ENCODE data around the gene DEPP1. TPM values are rescaled to one million over a fixed set of nuclear protein-coding genes. Genes with fewer than 3 reads are reported as not detected.

DEPP1 gene
- total and polyA plus RNA-seq, 2 of the 13 experiments (the other 11 are each of a cell fraction or from before 2014, with no cell fraction given), result 14.8 to 270 TPM

DNA sequence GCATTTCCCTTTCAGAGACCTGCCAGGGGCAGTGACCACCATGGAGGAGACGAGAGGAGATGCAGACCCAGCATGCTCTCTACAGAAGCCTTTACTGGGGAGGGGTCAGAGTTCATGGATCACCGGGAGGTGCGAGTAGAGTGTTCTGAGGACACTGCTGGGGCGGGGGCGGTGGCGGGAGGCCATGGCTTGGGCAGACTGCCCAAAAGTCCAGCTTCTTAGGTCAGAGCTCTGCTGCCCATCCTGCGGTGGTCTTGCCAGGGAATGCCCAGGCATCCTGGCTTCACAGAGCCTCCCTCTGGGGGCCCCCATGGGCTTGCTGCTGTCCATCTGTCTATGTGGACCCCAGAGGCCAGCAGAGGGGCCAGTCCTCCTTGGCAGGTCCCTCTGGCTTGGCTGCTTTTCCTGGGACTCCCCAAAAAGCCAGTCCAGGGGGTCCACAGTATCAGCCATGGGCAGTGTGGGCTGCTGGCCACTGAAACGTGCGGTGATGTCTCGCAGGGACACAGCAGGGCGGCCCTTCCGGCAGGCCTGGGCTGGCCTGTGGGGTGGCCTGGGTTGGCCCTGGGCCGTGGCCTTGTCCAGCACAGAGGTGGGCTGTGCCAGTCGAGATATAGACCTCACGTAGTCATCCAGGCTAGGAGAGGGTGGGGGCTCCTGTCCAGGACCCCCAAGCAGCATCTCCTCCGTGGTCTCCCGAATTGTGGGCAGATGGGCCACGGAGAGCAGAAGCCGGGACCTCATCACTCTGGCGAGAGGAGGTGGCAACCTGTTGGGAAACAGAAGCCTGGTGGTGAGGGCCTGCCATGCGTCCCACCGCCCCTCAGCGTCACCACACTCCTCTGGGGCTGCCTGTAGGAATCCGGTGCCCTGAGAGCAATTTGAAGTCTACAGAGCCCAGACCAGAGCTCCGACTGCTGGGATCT, 1.1 kb downstream of the DEPP1 start (continued):
- TF ChIP-seq, protein P1, sequence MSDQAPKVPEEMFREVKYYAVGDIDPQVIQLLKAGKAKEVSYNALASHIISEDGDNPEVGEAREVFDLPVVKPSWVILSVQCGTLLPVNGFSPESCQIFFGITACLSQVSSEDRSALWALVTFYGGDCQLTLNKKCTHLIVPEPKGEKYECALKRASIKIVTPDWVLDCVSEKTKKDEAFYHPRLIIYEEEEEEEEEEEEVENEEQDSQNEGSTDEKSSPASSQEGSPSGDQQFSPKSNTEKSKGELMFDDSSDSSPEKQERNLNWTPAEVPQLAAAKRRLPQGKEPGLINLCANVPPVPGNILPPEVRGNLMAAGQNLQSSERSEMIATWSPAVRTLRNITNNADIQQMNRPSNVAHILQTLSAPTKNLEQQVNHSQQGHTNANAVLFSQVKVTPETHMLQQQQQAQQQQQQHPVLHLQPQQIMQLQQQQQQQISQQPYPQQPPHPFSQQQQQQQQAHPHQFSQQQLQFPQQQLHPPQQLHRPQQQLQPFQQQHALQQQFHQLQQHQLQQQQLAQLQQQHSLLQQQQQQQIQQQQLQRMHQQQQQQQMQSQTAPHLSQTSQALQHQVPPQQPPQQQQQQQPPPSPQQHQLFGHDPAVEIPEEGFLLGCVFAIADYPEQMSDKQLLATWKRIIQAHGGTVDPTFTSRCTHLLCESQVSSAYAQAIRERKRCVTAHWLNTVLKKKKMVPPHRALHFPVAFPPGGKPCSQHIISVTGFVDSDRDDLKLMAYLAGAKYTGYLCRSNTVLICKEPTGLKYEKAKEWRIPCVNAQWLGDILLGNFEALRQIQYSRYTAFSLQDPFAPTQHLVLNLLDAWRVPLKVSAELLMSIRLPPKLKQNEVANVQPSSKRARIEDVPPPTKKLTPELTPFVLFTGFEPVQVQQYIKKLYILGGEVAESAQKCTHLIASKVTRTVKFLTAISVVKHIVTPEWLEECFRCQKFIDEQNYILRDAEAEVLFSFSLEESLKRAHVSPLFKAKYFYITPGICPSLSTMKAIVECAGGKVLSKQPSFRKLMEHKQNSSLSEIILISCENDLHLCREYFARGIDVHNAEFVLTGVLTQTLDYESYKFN (CRISPR knock-in tag; conservative IDR thresholded peaks at IDR 0.05), result no peak
- TF ChIP-seq ZNF776 (CRISPR knock-in tag; IDR thresholded peaks at IDR 0.05) (no peak; the same call in 1 of the 2 replicates), MTF1 (CRISPR knock-in tag; IDR thresholded peaks at IDR 0.05) (no peak), RBAK (CRISPR knock-in tag; IDR thresholded peaks at IDR 0.05) (no peak), ZNF354B (CRISPR knock-in tag; IDR thresholded peaks at IDR 0.05) (peak; percentile 61; the same call in 1 of the 2 replicates), ARNTL (CRISPR knock-in tag; IDR thresholded peaks at IDR 0.05) (no peak), ZSCAN9 (CRISPR knock-in tag; IDR thresholded peaks at IDR 0.05; ENCODE audit: borderline replicate concordance) (peak; percentile 24; the same call in 1 of the 2 replicates), RCOR2 (CRISPR knock-in tag; IDR thresholded peaks at IDR 0.05) (no peak), GTF2F1 (IDR thresholded peaks at IDR 0.05; ENCODE audit: low read length) (no peak), PRPF4 (IDR thresholded peaks at IDR 0.05; ENCODE audit: low read depth, low read length, poor library complexity, severe bottlenecking) (no peak), NCOR1 (IDR thresholded peaks at IDR 0.05; ENCODE audit: borderline replicate concordance, low read length) (no peak), AGO1 (IDR thresholded peaks at IDR 0.05; ENCODE audit: low read depth, low read length, poor library complexity, severe bottlenecking) (peak; percentile 99), SALL1 (CRISPR knock-in tag; IDR thresholded peaks at IDR 0.05) (peak; percentile 80), ESRRA (CRISPR knock-in tag; IDR thresholded peaks at IDR 0.05; ENCODE audit: low read depth) (no peak), ZNF510 (CRISPR knock-in tag; IDR thresholded peaks at IDR 0.05; ENCODE audit: low read depth) (0 out of 2 replicates have a peak, but pooled peaks have one; percentile 6), ZKSCAN1 (IDR thresholded peaks at IDR 0.05; ENCODE audit: low read length) (no peak), NFYB (CRISPR knock-in tag; IDR thresholded peaks at IDR 0.05) (no peak), EHMT2 (IDR thresholded peaks at IDR 0.05; ENCODE audit: borderline replicate concordance, low read depth, low read length) (no peak), BHLHE40 (IDR thresholded peaks at IDR 0.05; ENCODE audit: low read length) (no peak)
- TF ChIP-seq, protein P2, sequence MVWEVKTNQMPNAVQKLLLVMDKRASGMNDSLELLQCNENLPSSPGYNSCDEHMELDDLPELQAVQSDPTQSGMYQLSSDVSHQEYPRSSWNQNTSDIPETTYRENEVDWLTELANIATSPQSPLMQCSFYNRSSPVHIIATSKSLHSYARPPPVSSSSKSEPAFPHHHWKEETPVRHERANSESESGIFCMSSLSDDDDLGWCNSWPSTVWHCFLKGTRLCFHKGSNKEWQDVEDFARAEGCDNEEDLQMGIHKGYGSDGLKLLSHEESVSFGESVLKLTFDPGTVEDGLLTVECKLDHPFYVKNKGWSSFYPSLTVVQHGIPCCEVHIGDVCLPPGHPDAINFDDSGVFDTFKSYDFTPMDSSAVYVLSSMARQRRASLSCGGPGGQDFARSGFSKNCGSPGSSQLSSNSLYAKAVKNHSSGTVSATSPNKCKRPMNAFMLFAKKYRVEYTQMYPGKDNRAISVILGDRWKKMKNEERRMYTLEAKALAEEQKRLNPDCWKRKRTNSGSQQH (CRISPR knock-in tag; IDR thresholded peaks at IDR 0.05; ENCODE audit: low read depth), result peak; percentile 14; the same call in 1 of the 2 replicates
- TF ChIP-seq, protein P3, sequence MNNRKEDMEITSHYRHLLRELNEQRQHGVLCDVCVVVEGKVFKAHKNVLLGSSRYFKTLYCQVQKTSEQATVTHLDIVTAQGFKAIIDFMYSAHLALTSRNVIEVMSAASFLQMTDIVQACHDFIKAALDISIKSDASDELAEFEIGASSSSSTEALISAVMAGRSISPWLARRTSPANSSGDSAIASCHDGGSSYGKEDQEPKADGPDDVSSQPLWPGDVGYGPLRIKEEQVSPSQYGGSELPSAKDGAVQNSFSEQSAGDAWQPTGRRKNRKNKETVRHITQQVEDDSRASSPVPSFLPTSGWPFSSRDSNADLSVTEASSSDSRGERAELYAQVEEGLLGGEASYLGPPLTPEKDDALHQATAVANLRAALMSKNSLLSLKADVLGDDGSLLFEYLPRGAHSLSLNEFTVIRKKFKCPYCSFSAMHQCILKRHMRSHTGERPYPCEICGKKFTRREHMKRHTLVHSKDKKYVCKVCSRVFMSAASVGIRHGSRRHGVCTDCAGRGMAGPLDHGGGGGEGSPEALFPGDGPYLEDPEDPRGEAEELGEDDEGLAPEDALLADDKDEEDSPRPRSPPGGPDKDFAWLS (CRISPR knock-in tag; IDR thresholded peaks at IDR 0.05; ENCODE audit: borderline replicate concordance), result 0 out of 2 replicates have a peak, but pooled peaks have one; percentile 7
- TF ChIP-seq, protein P4, sequence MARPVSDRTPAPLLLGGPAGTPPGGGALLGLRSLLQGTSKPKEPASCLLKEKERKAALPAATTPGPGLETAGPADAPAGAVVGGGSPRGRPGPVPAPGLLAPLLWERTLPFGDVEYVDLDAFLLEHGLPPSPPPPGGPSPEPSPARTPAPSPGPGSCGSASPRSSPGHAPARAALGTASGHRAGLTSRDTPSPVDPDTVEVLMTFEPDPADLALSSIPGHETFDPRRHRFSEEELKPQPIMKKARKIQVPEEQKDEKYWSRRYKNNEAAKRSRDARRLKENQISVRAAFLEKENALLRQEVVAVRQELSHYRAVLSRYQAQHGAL (CRISPR knock-in tag; IDR thresholded peaks at IDR 0.05; ENCODE audit: not compliant biosample characterization), result no peak
